Tibial nerve (tissue), 4 donors: ENCODE results near the gene HSD17B11.

Experiments used
- EP300 ChIP-seq, 2 donors: sonication (generic); formaldehyde crosslinking; IDR thresholded peaks; one replicate each; pipeline ENCODE4 v1.6.1; 2017; ENCODE audit warnings: antibody characterized with exemption in 2 of 2, mild to moderate bottlenecking in 1 of 2
- TF ChIP-seq, protein P1 (sequence below), 5 experiments: fragments of 200-600 bp in 3 of 5; fragments of 450-650 bp in 2 of 5; sonication (generic) in 3 of 5; IDR thresholded peaks; one replicate each; pipeline ENCODE4 v1.5.1; 2016 to 2019; ENCODE audit warnings: antibody characterized with exemption in 5 of 5, mild to moderate bottlenecking in 3 of 5, moderate library complexity in 2 of 5

DNA sequence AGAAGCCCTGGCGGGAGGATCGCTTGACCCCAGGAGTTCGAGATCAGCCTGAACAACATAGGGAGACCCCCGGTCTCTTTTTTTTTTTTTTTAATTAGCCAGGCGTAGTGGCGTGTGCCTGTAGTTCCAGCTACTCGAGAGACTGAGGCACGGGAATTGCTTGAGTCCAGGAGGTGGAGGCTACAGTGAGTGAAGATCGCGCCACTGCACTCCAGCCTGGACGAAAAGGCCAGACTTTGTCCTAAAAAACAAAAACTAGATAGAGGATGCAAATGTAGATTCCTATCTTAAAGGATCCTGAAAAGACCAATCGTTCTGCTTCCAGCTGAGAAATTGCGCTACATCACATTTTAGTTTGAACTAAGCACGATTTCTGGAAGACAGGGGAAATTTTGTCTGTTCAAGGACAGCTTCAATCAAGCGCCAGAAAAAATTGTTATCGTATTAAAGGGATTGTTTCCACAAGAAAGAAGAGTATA, 627 bp upstream of the HSD17B11 start:
- TF ChIP-seq, protein P1, sequence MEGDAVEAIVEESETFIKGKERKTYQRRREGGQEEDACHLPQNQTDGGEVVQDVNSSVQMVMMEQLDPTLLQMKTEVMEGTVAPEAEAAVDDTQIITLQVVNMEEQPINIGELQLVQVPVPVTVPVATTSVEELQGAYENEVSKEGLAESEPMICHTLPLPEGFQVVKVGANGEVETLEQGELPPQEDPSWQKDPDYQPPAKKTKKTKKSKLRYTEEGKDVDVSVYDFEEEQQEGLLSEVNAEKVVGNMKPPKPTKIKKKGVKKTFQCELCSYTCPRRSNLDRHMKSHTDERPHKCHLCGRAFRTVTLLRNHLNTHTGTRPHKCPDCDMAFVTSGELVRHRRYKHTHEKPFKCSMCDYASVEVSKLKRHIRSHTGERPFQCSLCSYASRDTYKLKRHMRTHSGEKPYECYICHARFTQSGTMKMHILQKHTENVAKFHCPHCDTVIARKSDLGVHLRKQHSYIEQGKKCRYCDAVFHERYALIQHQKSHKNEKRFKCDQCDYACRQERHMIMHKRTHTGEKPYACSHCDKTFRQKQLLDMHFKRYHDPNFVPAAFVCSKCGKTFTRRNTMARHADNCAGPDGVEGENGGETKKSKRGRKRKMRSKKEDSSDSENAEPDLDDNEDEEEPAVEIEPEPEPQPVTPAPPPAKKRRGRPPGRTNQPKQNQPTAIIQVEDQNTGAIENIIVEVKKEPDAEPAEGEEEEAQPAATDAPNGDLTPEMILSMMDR (IDR thresholded peaks at IDR 0.05) = peak in 1 of 5 experiments; percentile 23
- no peak for TF ChIP-seq EP300 (IDR thresholded peaks at IDR 0.05)
